Astrocyte (in vitro differentiated cells and primary cell): Measurements from ENCODE around the gene EPM2A. TPM values are rescaled to one million over a fixed set of nuclear protein-coding genes. Genes with fewer than 3 reads are reported as not detected.

Experiments
- DNase-seq: peaks from one replicate; pipeline ENCODE4 v3.0.0-alpha.2; 2010; ENCODE audit warnings: low read depth
- FAIRE-seq: peaks from 2 replicates; lab custom pipeline; 2011; peaks lifted over from hg19 to GRCh38; lab: Jason Lieb, UNC
- H2AFZ ChIP-seq: 2 replicates; pipeline ENCODE4 v1.6.0; 2012; ENCODE audit warnings: low read depth, low read length, inconsistent platforms
- H3K27ac ChIP-seq: 2 replicates; pipeline ENCODE4 v1.5.1; 2011; ENCODE audit warnings: low read depth, low read length, inconsistent platforms
- H3K27me3 ChIP-seq: 2 replicates; pipeline ENCODE4 v1.6.0; 2011; ENCODE audit warnings: low read length, inconsistent platforms; ENCODE audit not compliant: insufficient read depth
- H3K36me3 ChIP-seq: 2 replicates; pipeline ENCODE4 v1.5.1; 2011; ENCODE audit warnings: low read length, inconsistent platforms; ENCODE audit not compliant: insufficient read depth
- H3K4me1 ChIP-seq: 2 replicates; pipeline ENCODE4 v1.5.1; 2011; ENCODE audit warnings: low read length, inconsistent platforms; ENCODE audit not compliant: insufficient read depth
- H3K4me2 ChIP-seq: 2 replicates; pipeline ENCODE4 v1.6.0; 2012; ENCODE audit warnings: low read length, inconsistent platforms
- H3K4me3 ChIP-seq: 2 replicates; pipeline ENCODE4 v1.5.1; 2011; ENCODE audit warnings: low read depth, mild to moderate bottlenecking, low read length, inconsistent platforms; ENCODE audit not compliant: insufficient read depth
- H3K79me2 ChIP-seq: 2 replicates; pipeline ENCODE4 v1.6.0; 2012; ENCODE audit warnings: mild to moderate bottlenecking, low read length, inconsistent platforms; ENCODE audit not compliant: insufficient read depth
- H3K9ac ChIP-seq: 2 replicates; pipeline ENCODE4 v1.6.0; 2012; ENCODE audit warnings: mild to moderate bottlenecking, low read length, inconsistent platforms
- H3K9me3 ChIP-seq: 2 replicates; pipeline ENCODE4 v1.5.1; 2012; ENCODE audit warnings: low read depth, mild to moderate bottlenecking, low read length, inconsistent platforms; ENCODE audit not compliant: insufficient read depth
- H4K20me1 ChIP-seq: 2 replicates; pipeline ENCODE4 v1.6.0; 2012; ENCODE audit warnings: low read length, inconsistent platforms; ENCODE audit not compliant: insufficient read depth
- H3K27ac Mint-ChIP-seq: one replicate; pipeline ENCODE4 v1.8.0; 2021; ENCODE audit warnings: mild to moderate bottlenecking, mixed read lengths; ENCODE audit not compliant: unreplicated experiment
- H3K27me3 Mint-ChIP-seq: one replicate; pipeline ENCODE4 v1.8.0; 2021; ENCODE audit warnings: low read depth, mixed read lengths; ENCODE audit not compliant: unreplicated experiment
- H3K36me3 Mint-ChIP-seq: one replicate; pipeline ENCODE4 v1.8.0; 2021; ENCODE audit warnings: low read depth, mixed read lengths; ENCODE audit not compliant: unreplicated experiment
- H3K4me1 Mint-ChIP-seq: one replicate; pipeline ENCODE4 v1.8.0; 2021; ENCODE audit warnings: low read depth, mixed read lengths; ENCODE audit not compliant: unreplicated experiment
- H3K4me3 Mint-ChIP-seq: one replicate; pipeline ENCODE4 v1.8.0; 2021; ENCODE audit warnings: mild to moderate bottlenecking, moderate library complexity, mixed read lengths; ENCODE audit not compliant: unreplicated experiment
- H3K9me3 Mint-ChIP-seq: one replicate; pipeline ENCODE4 v1.8.0; 2021; ENCODE audit warnings: mild to moderate bottlenecking, mixed read lengths; ENCODE audit not compliant: unreplicated experiment
- EZH2 ChIP-seq: IDR thresholded peaks from 2 replicates; pipeline ENCODE4 v1.6.1; 2012; ENCODE audit warnings: mild to moderate bottlenecking, low read length, inconsistent platforms; ENCODE audit not compliant: insufficient read depth
- total RNA-seq: library from RNA; stranded (reverse); gene quantifications from 2 replicates; pipeline ENCODE4 v1.2.1, GENCODE V29; 2021
- TF ChIP-seq, protein P1 (sequence below): IDR thresholded peaks from 2 replicates; pipeline ENCODE4 v1.5.1; 2011; ENCODE audit warnings: low read depth, mild to moderate bottlenecking, inconsistent platforms, low read length, moderate library complexity; ENCODE audit not compliant: insufficient read depth

The EPM2A gene
- total RNA-seq, 1 donor from 2014 or later: 5.2 TPM

DNA sequence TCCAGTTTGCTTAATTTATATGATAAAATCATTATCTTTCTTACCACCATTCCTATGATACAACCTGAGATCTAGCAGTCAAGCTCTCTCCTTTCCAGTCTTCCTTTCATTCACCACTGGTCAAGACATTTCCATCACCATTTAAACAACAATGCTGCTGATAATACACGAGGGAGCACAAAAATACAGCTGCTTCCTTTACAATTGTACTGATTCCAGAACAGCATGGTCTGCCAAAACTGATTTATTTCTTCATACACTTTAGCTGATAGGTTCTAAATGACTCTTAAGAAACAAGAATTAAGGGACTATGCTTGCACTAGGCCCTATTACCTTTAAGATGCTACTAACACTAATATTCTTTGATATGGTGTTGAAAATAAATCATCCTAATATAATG, 65.0 kb downstream of the EPM2A start:
- Histone ChIP-seq H3K4me3 (no peak overlapping the region), H3K9ac (no peak overlapping the region), H3K27ac (peak overlapping the region; percentile 79), H3K4me2 (peak overlapping the region; percentile 67), H3K36me3 (no peaks in the 10 kb centered on the region), H3K79me2 (no peaks in the 10 kb centered on the region), H2AFZ (no peak overlapping the region), H4K20me1 (no peaks in the 10 kb centered on the region), H3K27me3 (no peaks in the 10 kb centered on the region), H3K9me3 (no peaks in the 10 kb centered on the region), H3K4me1 (peaks cover 8% of the 10 kb centered on the region)
- Mint-ChIP-seq H3K4me3 (no peak overlapping the region), H3K36me3 (no peaks in the 10 kb centered on the region), H3K27me3 (no peaks in the 10 kb centered on the region), H3K4me1 (peaks cover 19% of the 10 kb centered on the region), H3K27ac (peak overlapping the region; percentile 55), H3K9me3 (no peaks in the 10 kb centered on the region)
- no peak for DNase-seq
- no peak for FAIRE-seq
- TF ChIP-seq, protein P1, sequence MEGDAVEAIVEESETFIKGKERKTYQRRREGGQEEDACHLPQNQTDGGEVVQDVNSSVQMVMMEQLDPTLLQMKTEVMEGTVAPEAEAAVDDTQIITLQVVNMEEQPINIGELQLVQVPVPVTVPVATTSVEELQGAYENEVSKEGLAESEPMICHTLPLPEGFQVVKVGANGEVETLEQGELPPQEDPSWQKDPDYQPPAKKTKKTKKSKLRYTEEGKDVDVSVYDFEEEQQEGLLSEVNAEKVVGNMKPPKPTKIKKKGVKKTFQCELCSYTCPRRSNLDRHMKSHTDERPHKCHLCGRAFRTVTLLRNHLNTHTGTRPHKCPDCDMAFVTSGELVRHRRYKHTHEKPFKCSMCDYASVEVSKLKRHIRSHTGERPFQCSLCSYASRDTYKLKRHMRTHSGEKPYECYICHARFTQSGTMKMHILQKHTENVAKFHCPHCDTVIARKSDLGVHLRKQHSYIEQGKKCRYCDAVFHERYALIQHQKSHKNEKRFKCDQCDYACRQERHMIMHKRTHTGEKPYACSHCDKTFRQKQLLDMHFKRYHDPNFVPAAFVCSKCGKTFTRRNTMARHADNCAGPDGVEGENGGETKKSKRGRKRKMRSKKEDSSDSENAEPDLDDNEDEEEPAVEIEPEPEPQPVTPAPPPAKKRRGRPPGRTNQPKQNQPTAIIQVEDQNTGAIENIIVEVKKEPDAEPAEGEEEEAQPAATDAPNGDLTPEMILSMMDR: no peak
- TF ChIP-seq EZH2: no peak

DNA sequence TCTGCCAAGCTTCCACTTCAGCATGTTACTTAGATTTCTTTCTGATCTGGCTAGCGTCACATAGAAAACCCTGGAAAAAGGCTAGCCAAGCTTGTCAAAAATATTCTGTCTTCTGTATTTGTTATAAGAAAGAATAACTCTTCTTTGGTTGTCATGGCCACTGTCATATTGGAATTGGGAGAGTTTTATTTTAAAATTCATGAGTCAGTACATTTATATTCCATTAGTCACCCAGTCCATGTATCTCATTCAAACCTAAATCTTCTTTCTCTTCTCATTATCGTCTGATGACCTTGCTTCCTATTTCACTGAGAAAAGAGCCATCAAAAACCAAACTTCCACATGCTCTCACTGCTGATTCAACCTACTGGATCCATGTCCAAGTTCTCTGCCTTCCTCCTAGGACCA, 65.7 kb downstream of the EPM2A start:
- peaks cover 8% of the 10 kb centered on the region for H3K4me1 ChIP-seq
- H3K4me2 ChIP-seq: peak overlapping the region; percentile 67
- TF ChIP-seq EZH2: no peak
- TF ChIP-seq, protein P1: no peak
- Mint-ChIP-seq H3K4me3 (no peak overlapping the region), H3K27me3 (no peaks in the 10 kb centered on the region), H3K36me3 (no peaks in the 10 kb centered on the region), H3K4me1 (peaks cover 15% of the 10 kb centered on the region), H3K27ac (peak overlapping the region; percentile 55), H3K9me3 (no peaks in the 10 kb centered on the region)
- H3K9me3 ChIP-seq: no peaks in the 10 kb centered on the region
- H3K36me3 ChIP-seq: no peaks in the 10 kb centered on the region
- H3K79me2 ChIP-seq: no peaks in the 10 kb centered on the region
- H2AFZ ChIP-seq: no peak overlapping the region
- DNase-seq (peak; percentile 81), FAIRE-seq (peak; percentile 92)
- H4K20me1 ChIP-seq: no peaks in the 10 kb centered on the region
- peak overlapping the region; percentile 79 for H3K27ac ChIP-seq
- peak overlapping the region; percentile 31 for H3K9ac ChIP-seq
- no peaks in the 10 kb centered on the region for H3K27me3 ChIP-seq
- H3K4me3 ChIP-seq: peak overlapping the region; percentile 3

DNA sequence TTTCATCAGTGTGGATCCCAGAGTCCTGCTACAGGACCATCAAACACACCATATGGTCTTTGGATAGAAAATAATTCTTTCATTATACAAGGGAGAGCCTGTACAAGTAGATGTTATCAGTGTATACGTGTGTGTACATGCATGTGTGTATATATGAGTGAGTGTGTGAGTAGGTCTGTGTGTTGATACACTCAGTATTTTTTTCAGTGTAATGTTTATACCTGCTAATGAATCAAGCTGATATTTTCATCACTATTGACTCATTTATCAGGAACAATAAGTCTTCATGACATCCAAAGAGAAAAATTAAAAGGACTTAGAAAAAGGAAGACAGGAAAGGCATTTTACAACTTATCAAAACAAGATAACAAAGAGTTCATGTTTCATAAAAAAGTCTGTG, 66.5 kb downstream of the EPM2A start:
- Mint-ChIP-seq H3K9me3 (no peaks in the 10 kb centered on the region), H3K4me1 (peaks cover 12% of the 10 kb centered on the region), H3K27ac (peak overlapping the region; percentile 20), H3K36me3 (no peaks in the 10 kb centered on the region), H3K4me3 (no peak overlapping the region), H3K27me3 (no peaks in the 10 kb centered on the region)
- Histone ChIP-seq H4K20me1 (no peaks in the 10 kb centered on the region), H3K27ac (peak overlapping the region; percentile 79), H2AFZ (no peak overlapping the region), H3K79me2 (no peaks in the 10 kb centered on the region), H3K4me1 (peaks cover 8% of the 10 kb centered on the region), H3K4me2 (no peak overlapping the region), H3K4me3 (no peak overlapping the region), H3K36me3 (no peaks in the 10 kb centered on the region), H3K27me3 (no peaks in the 10 kb centered on the region), H3K9me3 (no peaks in the 10 kb centered on the region), H3K9ac (no peak overlapping the region)
- TF ChIP-seq, protein P1: no peak
- no peak for TF ChIP-seq EZH2
- FAIRE-seq (no peak), DNase-seq (no peak)
